Fibroblast of pulmonary artery (primary cell): ENCODE data around the gene LDLRAD4.

Experiments used
- DNase-seq: peaks from one replicate; pipeline ENCODE4 v3.0.0-alpha.2; 2010; ENCODE audit warnings: low read depth
- H3K4me3 ChIP-seq: replicated peaks from 2 replicates; pipeline ENCODE4 v1.5.1; 2011; ENCODE audit warnings: low read depth, mild to moderate bottlenecking, control low read depth, low read length, moderate library complexity
- CTCF ChIP-seq: IDR thresholded peaks from 2 replicates; pipeline ENCODE4 v1.5.1; 2011; ENCODE audit warnings: mild to moderate bottlenecking, control low read depth, low read length, inconsistent platforms; ENCODE audit errors: missing control alignments

Gene LDLRAD4

GRCh38 chr18:13610555-13611141 is 392.1 kb downstream of the LDLRAD4 start:
- TF ChIP-seq CTCF, result no peak
- peak overlapping the region; percentile 37 for H3K4me3 ChIP-seq
- no peak for DNase-seq

GRCh38 chr18:13611142-13611600 is 392.6 kb downstream of the LDLRAD4 start:
- peak; percentile 68 for DNase-seq
- TF ChIP-seq CTCF, result no peak
- H3K4me3 ChIP-seq, result peak overlapping the region; percentile 37

GRCh38 chr18:13611601-13612195 is 393.1 kb downstream of the LDLRAD4 start:
- peak; percentile 63 for DNase-seq
- peak overlapping the region; percentile 37 for H3K4me3 ChIP-seq
- TF ChIP-seq CTCF, result no peak

GRCh38 chr18:13612196-13612997 is 393.8 kb downstream of the LDLRAD4 start:
- no peak for DNase-seq
- TF ChIP-seq CTCF, result no peak
- no peak overlapping the region for H3K4me3 ChIP-seq

- H3K4me3 ChIP-seq, result no peak overlapping the region
- no peak for TF ChIP-seq CTCF
- DNase-seq, result no peak
Measured at GRCh38 chr18:13613099-13613498, 394.5 kb downstream of the LDLRAD4 start.

GRCh38 chr18:13613591-13614501 is 395.3 kb downstream of the LDLRAD4 start:
- no peak for DNase-seq
- no peak for TF ChIP-seq CTCF
- H3K4me3 ChIP-seq, result no peak overlapping the region
